ENCODE results near the gene HMCES.

DNA sequence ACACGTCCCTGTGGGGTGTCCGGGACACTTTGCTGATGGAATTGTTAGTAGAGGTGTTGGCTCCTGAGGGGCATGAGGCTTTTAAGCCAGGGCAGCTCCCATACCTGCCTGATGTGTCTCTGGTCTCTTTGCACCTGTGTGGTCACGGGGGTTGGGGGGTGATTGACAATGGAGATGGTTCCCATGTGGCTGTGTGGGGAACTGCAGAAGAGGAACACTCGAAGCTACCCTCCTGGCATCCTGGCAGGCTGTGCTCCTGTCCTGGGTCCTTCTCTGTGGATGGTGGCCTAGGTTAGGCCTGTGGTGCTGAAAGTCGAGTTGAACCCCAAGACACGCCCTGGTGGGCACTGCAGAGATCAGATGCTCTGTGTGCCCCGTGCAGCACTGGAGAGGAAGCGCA lies 73.4 kb downstream of the HMCES start:
- TF ChIP-seq, protein P1, sequence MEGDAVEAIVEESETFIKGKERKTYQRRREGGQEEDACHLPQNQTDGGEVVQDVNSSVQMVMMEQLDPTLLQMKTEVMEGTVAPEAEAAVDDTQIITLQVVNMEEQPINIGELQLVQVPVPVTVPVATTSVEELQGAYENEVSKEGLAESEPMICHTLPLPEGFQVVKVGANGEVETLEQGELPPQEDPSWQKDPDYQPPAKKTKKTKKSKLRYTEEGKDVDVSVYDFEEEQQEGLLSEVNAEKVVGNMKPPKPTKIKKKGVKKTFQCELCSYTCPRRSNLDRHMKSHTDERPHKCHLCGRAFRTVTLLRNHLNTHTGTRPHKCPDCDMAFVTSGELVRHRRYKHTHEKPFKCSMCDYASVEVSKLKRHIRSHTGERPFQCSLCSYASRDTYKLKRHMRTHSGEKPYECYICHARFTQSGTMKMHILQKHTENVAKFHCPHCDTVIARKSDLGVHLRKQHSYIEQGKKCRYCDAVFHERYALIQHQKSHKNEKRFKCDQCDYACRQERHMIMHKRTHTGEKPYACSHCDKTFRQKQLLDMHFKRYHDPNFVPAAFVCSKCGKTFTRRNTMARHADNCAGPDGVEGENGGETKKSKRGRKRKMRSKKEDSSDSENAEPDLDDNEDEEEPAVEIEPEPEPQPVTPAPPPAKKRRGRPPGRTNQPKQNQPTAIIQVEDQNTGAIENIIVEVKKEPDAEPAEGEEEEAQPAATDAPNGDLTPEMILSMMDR (IDR thresholded peaks at IDR 0.05): peak in 1 of 3 experiments; percentile 15
- TF ChIP-seq POLR2A (IDR thresholded peaks at IDR 0.05; ENCODE audit: low read depth) (no peak), POLR2AphosphoS5 (IDR thresholded peaks at IDR 0.05) (no peak)
